GM23248 (cell line): Measurements from ENCODE around the gene GPD2. TPM values are rescaled to one million over a fixed set of nuclear protein-coding genes. Genes with fewer than 3 reads are reported as not detected.

Source experiments
- DNase-seq: peaks from one replicate; pipeline ENCODE4 v3.0.0-alpha.2; 2015
- H2AFZ ChIP-seq: fragments of 200-600 bp; sonication (generic); 2 replicates; pipeline ENCODE4 v1.6.1; 2016; ENCODE audit warnings: antibody characterized with exemption
- H3F3A ChIP-seq: fragments of 200-600 bp; sonication (generic); 2 replicates; pipeline ENCODE4 v1.6.1; 2016; ENCODE audit warnings: mild to moderate bottlenecking, antibody characterized with exemption, mixed run types; ENCODE audit not compliant: insufficient read depth
- H3K27ac ChIP-seq: fragments of 200-600 bp; sonication (generic); 2 replicates; pipeline ENCODE4 v1.5.1; 2016; ENCODE audit warnings: mild to moderate bottlenecking
- H3K27me3 ChIP-seq: fragments of 200-600 bp; sonication (generic); replicated peaks from 2 replicates; pipeline ENCODE4 v1.6.1; 2016; ENCODE audit warnings: mild to moderate bottlenecking; ENCODE audit not compliant: insufficient read depth
- H3K36me3 ChIP-seq: fragments of 200-600 bp; sonication (generic); 2 replicates; pipeline ENCODE4 v1.6.1; 2016; ENCODE audit warnings: low read depth, mild to moderate bottlenecking
- H3K4me1 ChIP-seq: fragments of 200-600 bp; sonication (generic); 2 replicates; pipeline ENCODE4 v1.6.1; 2016; ENCODE audit warnings: mild to moderate bottlenecking; ENCODE audit not compliant: insufficient read depth
- H3K4me2 ChIP-seq: fragments of 200-600 bp; sonication (generic); one replicate; pipeline ENCODE4 v1.6.1; 2016; ENCODE audit warnings: mild to moderate bottlenecking; ENCODE audit not compliant: unreplicated experiment
- H3K4me3 ChIP-seq: fragments of 200-600 bp; sonication (generic); 2 replicates; pipeline ENCODE4 v1.5.1; 2016; ENCODE audit warnings: mild to moderate bottlenecking
- H3K79me2 ChIP-seq: fragments of 200-600 bp; sonication (generic); 2 replicates; pipeline ENCODE4 v1.6.1; 2016; ENCODE audit warnings: mild to moderate bottlenecking; ENCODE audit not compliant: insufficient read depth
- H3K9ac ChIP-seq: fragments of 200-600 bp; sonication (generic); 2 replicates; pipeline ENCODE4 v1.6.1; 2016; ENCODE audit warnings: mild to moderate bottlenecking
- H3K9me2 ChIP-seq: fragments of 200-600 bp; sonication (generic); 2 replicates; pipeline ENCODE4 v1.6.1; 2016; ENCODE audit warnings: mixed run types, mild to moderate bottlenecking, moderate library complexity; ENCODE audit not compliant: insufficient read depth
- H3K9me3 ChIP-seq: fragments of 200-600 bp; sonication (generic); one replicate; pipeline ENCODE4 v1.6.1; 2017; ENCODE audit warnings: low read depth
- H4K20me1 ChIP-seq: fragments of 200-600 bp; sonication (generic); 2 replicates; pipeline ENCODE4 v1.6.0; 2016; ENCODE audit not compliant: insufficient read depth
- EZH2 ChIP-seq: fragments of 200-600 bp; sonication (generic); IDR thresholded peaks from 2 replicates; pipeline ENCODE4 v1.6.1; 2018; ENCODE audit warnings: antibody characterized with exemption, mild to moderate bottlenecking; ENCODE audit not compliant: insufficient read depth, poor library complexity, severe bottlenecking
- EZH2phosphoT487 ChIP-seq: fragments of 200-600 bp; sonication (generic); IDR thresholded peaks from 2 replicates; pipeline ENCODE4 v1.6.1; 2018; ENCODE audit warnings: antibody characterized with exemption, moderate library complexity, mild to moderate bottlenecking, low read depth; ENCODE audit not compliant: insufficient read depth
- WGBS, 2 experiments: methylation state at CpG; one replicate each; pipeline ENCODE4 v1.1.6; 2015 to 2017; ENCODE audit warnings: low lambda C conversion rate in 2 of 2, low coverage in 1 of 2; ENCODE audit errors: missing lambda C conversion rate in 2 of 2; 5-methylcytosine and 5-hydroxymethylcytosine counted together
- in situ Hi-C: fragments of 300-500 bp; cut with MboI; formaldehyde crosslinking; loops from 2 replicates; pipeline ENCODE4 v1.15.0; 2020
- polyA plus RNA-seq: library from polyadenylated mRNA; unstranded; fragments of >200 nt; fragmentation: Nextera tagmentation; extraction: Ambion mirVana; gene quantifications from 2 replicates; pipeline ENCODE4 v1.2.1, GENCODE V29; 2016
- total RNA-seq: library from RNA; depleted of rRNA; stranded (reverse); fragments of >200 nt; shearing (Covaris generic); gene quantifications from 2 replicates; pipeline ENCODE4 v1.2.3, GENCODE V29; 2014

Gene GPD2
- total and polyA plus RNA-seq, 2 experiments from 2014 or later: 16.1 to 37.7 TPM

- Histone ChIP-seq H3K27me3 (no peaks in the 10 kb centered on the region), H2AFZ (no peak overlapping the region), H3K79me2 (no peaks in the 10 kb centered on the region), H3K9me3 (no peaks in the 10 kb centered on the region), H3K36me3 (no peaks in the 10 kb centered on the region), H4K20me1 (no peaks in the 10 kb centered on the region), H3K4me2 (no peak overlapping the region), H3K4me1 (peaks cover 11% of the 10 kb centered on the region), H3K9me2 (no peaks in the 10 kb centered on the region), H3K4me3 (no peak overlapping the region), H3F3A (peaks cover 5% of the 10 kb centered on the region), H3K9ac (no peak overlapping the region), H3K27ac (no peak overlapping the region)
- no peak for TF ChIP-seq EZH2phosphoT487
- no peak for TF ChIP-seq EZH2
- in situ Hi-C loops: no loop called here
- 96% methylated on average over 2 of the region's 2 CpGs for WGBS, 2 experiments
- no peak for DNase-seq
Measured at GRCh38 chr2:156532989-156533388, 96.8 kb downstream of the GPD2 start.

DNA sequence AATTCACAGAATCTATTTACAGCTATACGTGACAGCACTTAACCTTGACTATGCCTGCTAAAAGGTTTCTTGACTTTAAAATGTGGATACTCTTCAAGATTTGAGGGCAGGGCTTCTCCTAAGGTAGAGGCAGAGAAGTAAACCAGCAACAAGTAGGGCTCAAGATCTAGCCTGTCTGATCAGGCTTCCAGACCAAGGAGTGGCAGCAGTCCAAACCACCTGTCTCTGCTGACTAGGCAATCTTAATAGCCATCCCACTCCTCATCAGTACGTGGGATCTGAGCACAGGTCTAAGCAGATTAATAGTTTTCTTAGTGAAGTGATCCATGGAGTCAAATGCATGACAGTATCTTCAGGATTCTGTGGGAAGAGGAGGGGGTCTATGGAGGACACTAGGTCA is 100.4 kb downstream of the GPD2 start:
- 93 to 94% methylated on average over 2 of the region's 2 CpGs for WGBS, 2 experiments
- TF ChIP-seq EZH2 (no peak), EZH2phosphoT487 (no peak)
- H3K9ac ChIP-seq: no peak overlapping the region
- peaks cover 36% of the 10 kb centered on the region for H3K4me1 ChIP-seq
- no peak for DNase-seq
- no peak overlapping the region for H3K4me3 ChIP-seq
- H3K79me2 ChIP-seq: no peaks in the 10 kb centered on the region
- no peaks in the 10 kb centered on the region for H3K9me3 ChIP-seq
- H2AFZ ChIP-seq: no peak overlapping the region
- no peaks in the 10 kb centered on the region for H4K20me1 ChIP-seq
- 0 out of 2 replicates have a peak overlapping the region, but pooled peaks have one; percentile 53 for H3K27ac ChIP-seq
- no peak overlapping the region for H3K4me2 ChIP-seq
- H3K36me3 ChIP-seq: no peaks in the 10 kb centered on the region
- H3F3A ChIP-seq: peaks cover 18% of the 10 kb centered on the region
- no peaks in the 10 kb centered on the region for H3K9me2 ChIP-seq
- no peaks in the 10 kb centered on the region for H3K27me3 ChIP-seq
- in situ Hi-C loops: no loop called here

GRCh38 chr2:156537141-156537540 is 101.0 kb downstream of the GPD2 start:
- peak overlapping the region; percentile 84 for H3K4me2 ChIP-seq
- TF ChIP-seq EZH2phosphoT487: no peak
- no peak for TF ChIP-seq EZH2
- H4K20me1 ChIP-seq: no peaks in the 10 kb centered on the region
- H3K27ac ChIP-seq: peak overlapping the region; percentile 53
- no peaks in the 10 kb centered on the region for H3K79me2 ChIP-seq
- H3K9me3 ChIP-seq: no peaks in the 10 kb centered on the region
- peaks cover 36% of the 10 kb centered on the region for H3K4me1 ChIP-seq
- peak overlapping the region; percentile 57 for H3K4me3 ChIP-seq
- peak; percentile 75 for DNase-seq
- no peaks in the 10 kb centered on the region for H3K9me2 ChIP-seq
- peaks cover 18% of the 10 kb centered on the region for H3F3A ChIP-seq
- H3K27me3 ChIP-seq: no peaks in the 10 kb centered on the region
- H3K9ac ChIP-seq: peak overlapping the region; percentile 29; the same call in 1 of the 2 replicates
- H3K36me3 ChIP-seq: no peaks in the 10 kb centered on the region
- in situ Hi-C loops: no loop called here
- H2AFZ ChIP-seq: no peak overlapping the region
- WGBS, 2 experiments: 1 to 3% methylated on average over 4 of the region's 4 CpGs

DNA sequence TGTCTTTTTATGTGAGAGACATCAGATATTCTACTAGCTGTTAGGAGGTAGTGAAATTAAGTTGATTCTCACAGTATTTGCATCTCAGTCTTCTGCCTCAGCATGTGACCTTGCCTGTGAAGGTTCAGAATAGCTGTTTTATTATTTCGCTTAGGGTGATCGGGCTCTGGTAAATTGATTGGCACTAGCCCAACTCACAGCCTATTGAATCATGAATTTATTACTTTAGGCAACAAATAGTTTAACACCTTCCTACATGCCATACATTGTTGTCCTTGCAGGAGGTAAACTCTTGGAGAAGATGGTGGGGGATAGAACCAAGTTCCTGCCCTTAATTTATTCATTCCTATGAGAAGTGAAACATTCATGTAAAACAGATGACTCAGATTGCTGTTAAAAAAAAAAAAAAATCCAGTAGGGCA is 101.9 kb downstream of the GPD2 start:
- peak overlapping the region; percentile 84 for H3K4me2 ChIP-seq
- no peaks in the 10 kb centered on the region for H3K27me3 ChIP-seq
- in situ Hi-C loops: no loop called here
- H4K20me1 ChIP-seq: no peaks in the 10 kb centered on the region
- DNase-seq: peak; percentile 51
- H3F3A ChIP-seq: peaks cover 18% of the 10 kb centered on the region
- H3K9me3 ChIP-seq: no peaks in the 10 kb centered on the region
- peak overlapping the region; percentile 29; the same call in 1 of the 2 replicates for H3K9ac ChIP-seq
- no peaks in the 10 kb centered on the region for H3K79me2 ChIP-seq
- H3K9me2 ChIP-seq: no peaks in the 10 kb centered on the region
- H3K36me3 ChIP-seq: no peaks in the 10 kb centered on the region
- TF ChIP-seq EZH2 (no peak), EZH2phosphoT487 (no peak)
- peaks cover 36% of the 10 kb centered on the region for H3K4me1 ChIP-seq
- H3K4me3 ChIP-seq: peak overlapping the region; percentile 57
- no peak overlapping the region for H2AFZ ChIP-seq
- 51 to 54% methylated on average over 2 of the region's 2 CpGs for WGBS, 2 experiments
- H3K27ac ChIP-seq: peak overlapping the region; percentile 53

GRCh38 chr2:156539086-156539860 is 103.1 kb downstream of the GPD2 start:
- in situ Hi-C loops: no loop called here

More at GRCh38 chr2:156539086-156539860, 103.1 kb downstream of the GPD2 start:
- Histone ChIP-seq H3K27ac (no peak overlapping the region), H2AFZ (no peak overlapping the region), H3K9me3 (no peaks in the 10 kb centered on the region), H3F3A (peaks cover 18% of the 10 kb centered on the region), H3K4me3 (no peak overlapping the region), H3K36me3 (no peaks in the 10 kb centered on the region), H3K4me2 (no peak overlapping the region), H3K79me2 (no peaks in the 10 kb centered on the region), H3K9ac (no peak overlapping the region), H3K4me1 (peaks cover 36% of the 10 kb centered on the region), H4K20me1 (no peaks in the 10 kb centered on the region), H3K27me3 (no peaks in the 10 kb centered on the region), H3K9me2 (no peaks in the 10 kb centered on the region)
- WGBS, 2 experiments: 88 to 90% methylated on average over 4 of the region's 4 CpGs
- TF ChIP-seq EZH2phosphoT487 (no peak), EZH2 (no peak)
- DNase-seq: no peak
